Loucy (cell line): ENCODE results near the gene GCLC.
A peak's percentile ranks its signal among the peaks of the same experiment; 100 is the strongest.

Experiments used
- H2AFZ ChIP-seq: fragments of 200-600 bp; sonication (generic); 2 replicates; pipeline ENCODE4 v1.6.0; 2016; ENCODE audit warnings: antibody characterized with exemption, mild to moderate bottlenecking, low read length, moderate library complexity
- H3F3A ChIP-seq: fragments of 200-600 bp; 2 replicates; pipeline ENCODE4 v1.6.0; 2016; ENCODE audit warnings: antibody characterized with exemption, low read depth, mild to moderate bottlenecking
- H3K27me3 ChIP-seq: fragments of 200-600 bp; sonication (generic); 2 replicates; pipeline ENCODE4 v1.6.1; 2014; ENCODE audit warnings: low read length, mild to moderate bottlenecking; ENCODE audit not compliant: insufficient read depth, poor library complexity, severe bottlenecking
- H3K36me3 ChIP-seq: fragments of 200-600 bp; sonication (generic); 2 replicates; pipeline ENCODE4 v1.6.1; 2016; ENCODE audit warnings: low read length; ENCODE audit not compliant: insufficient read depth
- H3K4me1 ChIP-seq: fragments of 200-600 bp; sonication (generic); 2 replicates; pipeline ENCODE4 v1.5.1; 2014; ENCODE audit warnings: low read length, mild to moderate bottlenecking; ENCODE audit not compliant: insufficient read depth, poor library complexity, severe bottlenecking
- H3K4me2 ChIP-seq: fragments of 200-600 bp; sonication (generic); 2 replicates; pipeline ENCODE4 v1.6.0; 2014; ENCODE audit warnings: antibody characterized with exemption, low read length, low read depth, mild to moderate bottlenecking; ENCODE audit not compliant: poor library complexity, severe bottlenecking
- H3K4me3 ChIP-seq: fragments of 200-600 bp; sonication (generic); 2 replicates; pipeline ENCODE4 v1.5.1; 2014; ENCODE audit warnings: low read length, mild to moderate bottlenecking, mixed read lengths; ENCODE audit not compliant: poor library complexity, severe bottlenecking
- H3K79me2 ChIP-seq: fragments of 200-600 bp; sonication (generic); 2 replicates; pipeline ENCODE4 v1.6.1; 2014; ENCODE audit warnings: low read length; ENCODE audit not compliant: insufficient read depth
- H3K9ac ChIP-seq: fragments of 200-600 bp; sonication (generic); 2 replicates; pipeline ENCODE4 v1.6.0; 2014; ENCODE audit warnings: mild to moderate bottlenecking, low read depth, low read length, moderate library complexity; ENCODE audit not compliant: poor library complexity, severe bottlenecking
- H3K9me2 ChIP-seq: fragments of 200-600 bp; sonication (generic); replicated peaks from 2 replicates; pipeline ENCODE4 v1.6.1; 2016; ENCODE audit warnings: low read depth, low read length, mixed read lengths
- H3K9me3 ChIP-seq: fragments of 200-600 bp; sonication (generic); 2 replicates; pipeline ENCODE4 v1.6.1; 2014; ENCODE audit warnings: mild to moderate bottlenecking, antibody characterized with exemption, low read length, low read depth; ENCODE audit not compliant: insufficient read depth
- H4K20me1 ChIP-seq: fragments of 200-600 bp; sonication (generic); 2 replicates; pipeline ENCODE4 v1.6.0; 2014; ENCODE audit warnings: antibody characterized with exemption, low read length, mild to moderate bottlenecking; ENCODE audit not compliant: insufficient read depth, poor library complexity, severe bottlenecking
- EZH2phosphoT487 ChIP-seq: fragments of 200-600 bp; IDR thresholded peaks from 2 replicates; pipeline ENCODE4 v1.6.1; 2018; ENCODE audit warnings: antibody characterized with exemption, mild to moderate bottlenecking, moderate library complexity, borderline replicate concordance
- TF ChIP-seq, protein P1 (sequence below): fragments of 200-600 bp; sonication (generic); conservative IDR thresholded peaks from 2 replicates; pipeline ENCODE4 v1.5.1; 2014; ENCODE audit warnings: mild to moderate bottlenecking, antibody characterized with exemption, low read length

The GCLC gene

DNA sequence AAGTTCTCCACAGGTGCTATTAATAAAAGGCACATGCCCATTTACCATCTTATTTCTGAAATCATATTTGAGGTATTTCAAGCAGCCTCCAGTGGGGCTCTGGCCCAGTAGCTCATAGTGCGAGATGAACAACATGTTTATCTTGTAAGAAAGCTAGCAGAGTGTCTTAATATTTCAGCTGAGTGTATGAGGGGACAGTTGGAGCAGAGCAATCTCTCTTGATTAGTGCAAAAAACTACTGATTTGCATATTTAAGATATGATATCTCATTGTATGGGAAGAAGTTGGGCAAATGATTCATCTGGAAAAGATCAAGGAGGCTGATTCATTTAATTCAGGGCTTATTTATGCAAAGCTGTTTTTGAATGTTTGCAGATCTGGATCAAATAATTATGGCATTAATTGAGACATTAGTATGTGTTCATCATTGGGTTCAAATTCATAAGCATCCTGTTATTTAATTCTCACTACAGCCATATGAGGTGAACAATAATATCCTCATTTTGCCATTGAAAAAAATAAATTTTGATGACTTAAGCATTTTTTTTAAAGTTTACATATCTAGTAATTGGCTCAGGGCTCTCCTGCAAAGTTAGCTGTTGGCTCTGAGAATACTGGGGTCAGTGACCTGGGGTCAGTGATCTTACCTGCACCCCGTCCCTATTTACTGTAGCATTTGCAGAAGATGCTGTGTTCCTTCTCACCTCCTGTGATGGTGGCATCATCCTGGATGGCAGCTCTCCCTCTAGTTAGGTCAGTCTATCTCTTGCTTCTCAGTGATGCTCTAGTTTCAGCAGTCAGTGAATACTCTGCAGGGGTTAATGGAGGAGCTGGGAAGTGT lies 24.1 kb upstream of the GCLC start:
- Histone ChIP-seq H3K9ac (no peak overlapping the region), H3K27me3 (no peaks in the 10 kb centered on the region), H3F3A (no peaks in the 10 kb centered on the region), H3K4me2 (no peak overlapping the region), H3K4me1 (no peaks in the 10 kb centered on the region), H4K20me1 (no peaks in the 10 kb centered on the region), H3K4me3 (no peak overlapping the region), H3K9me3 (no peaks in the 10 kb centered on the region), H2AFZ (no peak overlapping the region), H3K9me2 (no peaks in the 10 kb centered on the region), H3K36me3 (no peaks in the 10 kb centered on the region), H3K79me2 (no peaks in the 10 kb centered on the region)
- TF ChIP-seq EZH2phosphoT487 = no peak
- TF ChIP-seq, protein P1, sequence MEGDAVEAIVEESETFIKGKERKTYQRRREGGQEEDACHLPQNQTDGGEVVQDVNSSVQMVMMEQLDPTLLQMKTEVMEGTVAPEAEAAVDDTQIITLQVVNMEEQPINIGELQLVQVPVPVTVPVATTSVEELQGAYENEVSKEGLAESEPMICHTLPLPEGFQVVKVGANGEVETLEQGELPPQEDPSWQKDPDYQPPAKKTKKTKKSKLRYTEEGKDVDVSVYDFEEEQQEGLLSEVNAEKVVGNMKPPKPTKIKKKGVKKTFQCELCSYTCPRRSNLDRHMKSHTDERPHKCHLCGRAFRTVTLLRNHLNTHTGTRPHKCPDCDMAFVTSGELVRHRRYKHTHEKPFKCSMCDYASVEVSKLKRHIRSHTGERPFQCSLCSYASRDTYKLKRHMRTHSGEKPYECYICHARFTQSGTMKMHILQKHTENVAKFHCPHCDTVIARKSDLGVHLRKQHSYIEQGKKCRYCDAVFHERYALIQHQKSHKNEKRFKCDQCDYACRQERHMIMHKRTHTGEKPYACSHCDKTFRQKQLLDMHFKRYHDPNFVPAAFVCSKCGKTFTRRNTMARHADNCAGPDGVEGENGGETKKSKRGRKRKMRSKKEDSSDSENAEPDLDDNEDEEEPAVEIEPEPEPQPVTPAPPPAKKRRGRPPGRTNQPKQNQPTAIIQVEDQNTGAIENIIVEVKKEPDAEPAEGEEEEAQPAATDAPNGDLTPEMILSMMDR = no peak

DNA sequence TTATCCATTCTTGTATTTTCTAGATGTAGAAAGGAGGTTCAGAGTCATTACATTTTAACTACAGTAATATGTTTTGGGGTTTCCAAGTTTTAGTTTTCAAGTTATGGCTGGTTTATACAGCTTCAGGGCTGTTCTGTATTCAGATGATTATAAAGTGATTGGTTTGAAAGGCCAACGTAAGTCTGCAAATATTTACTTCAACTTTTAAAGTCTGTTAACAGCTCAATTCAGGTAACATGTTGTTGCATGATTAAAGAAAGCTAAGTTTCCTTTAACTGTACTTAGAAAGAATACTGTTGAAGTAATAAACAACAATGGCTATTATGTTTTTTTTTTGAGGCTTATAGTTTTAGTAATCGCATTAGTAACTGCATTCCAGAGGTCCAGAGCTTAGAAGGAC lies 22.8 kb upstream of the GCLC start:
- Histone ChIP-seq H3K4me1 (no peaks in the 10 kb centered on the region), H2AFZ (0 out of 2 replicates have a peak overlapping the region, but pooled peaks have one; percentile 32), H3K4me2 (no peak overlapping the region), H3K9ac (no peak overlapping the region), H3K9me3 (no peaks in the 10 kb centered on the region), H3K36me3 (no peaks in the 10 kb centered on the region), H4K20me1 (no peaks in the 10 kb centered on the region), H3K4me3 (no peak overlapping the region), H3K79me2 (no peaks in the 10 kb centered on the region), H3K9me2 (no peaks in the 10 kb centered on the region), H3F3A (no peaks in the 10 kb centered on the region), H3K27me3 (no peaks in the 10 kb centered on the region)
- TF ChIP-seq, protein P1 = no peak
- no peak for TF ChIP-seq EZH2phosphoT487

DNA sequence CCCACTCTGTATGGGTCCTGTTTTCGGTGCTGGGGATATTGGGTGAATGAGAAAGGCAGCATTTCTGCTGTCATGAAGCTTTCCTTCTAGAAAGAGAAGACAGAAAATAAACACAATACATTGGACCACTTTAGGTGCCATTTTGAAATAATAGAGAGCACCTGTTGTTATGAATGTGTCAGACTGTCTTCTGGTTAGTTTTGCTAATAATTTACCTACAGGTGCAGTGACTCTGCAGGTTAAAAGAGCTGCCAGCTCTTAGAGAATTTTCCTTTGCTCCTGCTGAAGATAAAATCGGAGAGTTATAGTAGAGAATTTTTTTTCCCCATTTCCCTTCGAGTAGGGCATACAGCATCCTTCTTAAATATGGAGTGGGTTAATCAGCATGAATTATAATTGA lies 21.9 kb upstream of the GCLC start:
- TF ChIP-seq, protein P1 = no peak
- TF ChIP-seq EZH2phosphoT487 = no peak
- Histone ChIP-seq H3K9me2 (no peaks in the 10 kb centered on the region), H3K79me2 (no peaks in the 10 kb centered on the region), H3K36me3 (no peaks in the 10 kb centered on the region), H4K20me1 (no peaks in the 10 kb centered on the region), H3F3A (no peaks in the 10 kb centered on the region), H3K27me3 (no peaks in the 10 kb centered on the region), H3K4me1 (no peaks in the 10 kb centered on the region), H3K4me2 (no peak overlapping the region), H3K9ac (no peak overlapping the region), H2AFZ (no peak overlapping the region), H3K9me3 (peaks cover 4% of the 10 kb centered on the region; the same call in 1 of the 2 replicates), H3K4me3 (no peak overlapping the region)
